ENCODE results near the gene VENTX.

DNA sequence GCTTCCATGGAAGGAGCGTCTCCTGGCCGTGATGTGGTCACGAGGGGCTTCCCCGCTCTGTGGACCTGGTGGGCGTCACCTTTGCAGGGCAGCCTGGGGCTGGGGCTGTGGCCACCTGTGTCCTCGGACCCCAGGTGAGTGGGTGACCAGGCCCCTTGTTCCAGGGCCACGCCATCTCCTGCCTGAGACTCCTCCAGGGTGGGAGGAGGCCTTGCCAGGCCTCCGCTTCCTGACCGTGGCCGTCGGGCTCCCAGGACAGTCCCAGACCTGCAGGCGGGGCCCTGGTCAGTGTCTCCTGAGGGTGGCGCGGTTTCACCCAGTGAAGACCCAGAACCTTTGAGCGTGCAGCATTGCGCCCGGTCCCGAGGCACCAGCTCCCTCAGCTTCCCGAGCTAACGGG lies 28.0 kb upstream of the VENTX start:
- TF ChIP-seq, protein P1, sequence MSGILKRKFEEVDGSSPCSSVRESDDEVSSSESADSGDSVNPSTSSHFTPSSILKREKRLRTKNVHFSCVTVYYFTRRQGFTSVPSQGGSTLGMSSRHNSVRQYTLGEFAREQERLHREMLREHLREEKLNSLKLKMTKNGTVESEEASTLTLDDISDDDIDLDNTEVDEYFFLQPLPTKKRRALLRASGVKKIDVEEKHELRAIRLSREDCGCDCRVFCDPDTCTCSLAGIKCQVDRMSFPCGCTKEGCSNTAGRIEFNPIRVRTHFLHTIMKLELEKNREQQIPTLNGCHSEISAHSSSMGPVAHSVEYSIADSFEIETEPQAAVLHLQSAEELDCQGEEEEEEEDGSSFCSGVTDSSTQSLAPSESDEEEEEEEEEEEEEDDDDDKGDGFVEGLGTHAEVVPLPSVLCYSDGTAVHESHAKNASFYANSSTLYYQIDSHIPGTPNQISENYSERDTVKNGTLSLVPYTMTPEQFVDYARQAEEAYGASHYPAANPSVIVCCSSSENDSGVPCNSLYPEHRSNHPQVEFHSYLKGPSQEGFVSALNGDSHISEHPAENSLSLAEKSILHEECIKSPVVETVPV (CRISPR knock-in tag; IDR thresholded peaks at IDR 0.05), result no peak
- TF ChIP-seq TCF4 (CRISPR knock-in tag; IDR thresholded peaks at IDR 0.05; ENCODE audit: borderline replicate concordance) (no peak), ZFP30 (CRISPR knock-in tag; IDR thresholded peaks at IDR 0.05) (no peak)

Measured in SK-N-SH treated with all-trans-retinoic acid at 6 μM for 48 hours (cell line).